C4-2B (cell line): ENCODE measurements around the gene TLE7.

Experiments
- CTCF ChIP-seq: fragments of 450-650 bp; conservative IDR thresholded peaks from 2 replicates; pipeline ENCODE4 v1.5.1; 2017; ENCODE audit warnings: mild to moderate bottlenecking
- ZFX ChIP-seq: fragments of 450-650 bp; IDR thresholded peaks from 2 replicates; pipeline ENCODE4 v1.6.1; 2017

GRCh38 chr16:71413341-71413740 lies 28.5 kb downstream of the TLE7 start:
- no peak for TF ChIP-seq CTCF
- TF ChIP-seq ZFX = no peak
